Pancreas (tissue), 10 donors: Measurements from ENCODE around the gene DSC1. TPM values are rescaled to one million over a fixed set of nuclear protein-coding genes. Genes with fewer than 3 reads are reported as not detected.
A peak's percentile ranks its signal among the peaks of the same experiment; 100 is the strongest.

Source experiments
- ATAC-seq, 4 donors: fragments of 200-7000 bp; cut with Tn5 transposase; one replicate each; pipeline versions ENCODE4 v1.8.0 to v1.9.1; 2020; ENCODE audit warnings: mild to moderate bottlenecking in 4 of 4, moderate library complexity in 4 of 4
- DNase-seq, 6 donors: peaks; one replicate each; pipeline ENCODE4 v3.0.0-alpha.2; 2020
- FAIRE-seq: peaks from 2 replicates; lab custom pipeline; 2012; peaks lifted over from hg19 to GRCh38; lab: Jason Lieb, UNC
- H3K27ac ChIP-seq, 4 donors: fragments of 200-600 bp; sonication (generic); 1 replicate in 3 of 4; 2 replicates in 1 of 4; pipeline versions ENCODE4 v1.5.0 to v1.8.0; 2020
- H3K27me3 ChIP-seq, 4 donors: fragments of 200-600 bp; one replicate each; pipeline ENCODE4 v1.8.0; 2021
- H3K36me3 ChIP-seq, 3 donors: fragments of 200-600 bp; sonication (generic) in 1 of 3; one replicate each; pipeline versions ENCODE4 v1.5.0 to v1.8.0; 2020 to 2021
- H3K4me1 ChIP-seq, 3 donors: fragments of 200-600 bp; one replicate each; pipeline ENCODE4 v1.8.0; 2021
- H3K4me3 ChIP-seq, 4 donors: fragments of 200-600 bp; sonication (generic) in 2 of 4; one replicate each; pipeline versions ENCODE4 v1.5.0 to v1.8.0; 2020 to 2021
- H3K9me3 ChIP-seq, 4 donors: fragments of 200-600 bp; one replicate each; pipeline ENCODE4 v1.8.0; 2021
- WGBS, 2 donors: extraction: QIAGEN DNeasy Blood & Tissue Kit; methylation state at CpG; one replicate each; pipeline ENCODE4 v1.1.7; 2013; 5-methylcytosine and 5-hydroxymethylcytosine counted together
- intact Hi-C, 3 donors: fragments of 100-400 bp; cut with DNase I; formaldehyde crosslinking; loops; one replicate each; pipeline versions ENCODE4 v1.11.1 to v1.14.2; 2022
- polyA plus RNA-seq, 2 donors: library from polyadenylated mRNA; stranded (reverse); fragments of 200-250 nt; gene quantifications; one replicate each; pipeline ENCODE4 v1.2.3, GENCODE V29; 2013
- total RNA-seq, 6 donors: library from RNA; stranded (reverse); fragmentation: NEBNext Ultra II Directional in 4 of 6; extraction: Animal tissue kit (Norgen Biotek cat#: 25700) in 4 of 6; gene quantifications; one replicate each; pipeline versions ENCODE4 v1.2.1 to v1.2.4, GENCODE V29; 2021 to 2023
- TF ChIP-seq, protein P1 (sequence below), 4 donors: fragments of 200-600 bp; sonication (generic) in 3 of 4; IDR thresholded peaks; one replicate each; pipeline versions ENCODE4 v1.5.0 to v1.8.0; 2021; ENCODE audit warnings: antibody characterized with exemption in 4 of 4
- donor health status: healthy with polysubstance abuse.
- donor health status: DM: no; HTN: no; CAD: no; lungs with moderate emphysema.
- donor health status: DM: no; HTN: no; CAD: no.
- donor health status: control.
- donor health status: control.
- donor health status: Bipolar disorder and iron deficiency.
- donor health status: DM: yes; HTN: yes; CAD: no.
- donor health status: DM: no; HTN: no; CAD: no.
- donor health status: DM: no; HTN: no; CAD: no.
- donor health status: DM: yes; HTN: yes; CAD: no.

Gene DSC1
- total and polyA plus RNA-seq, 8 donors, result not detected

DNA sequence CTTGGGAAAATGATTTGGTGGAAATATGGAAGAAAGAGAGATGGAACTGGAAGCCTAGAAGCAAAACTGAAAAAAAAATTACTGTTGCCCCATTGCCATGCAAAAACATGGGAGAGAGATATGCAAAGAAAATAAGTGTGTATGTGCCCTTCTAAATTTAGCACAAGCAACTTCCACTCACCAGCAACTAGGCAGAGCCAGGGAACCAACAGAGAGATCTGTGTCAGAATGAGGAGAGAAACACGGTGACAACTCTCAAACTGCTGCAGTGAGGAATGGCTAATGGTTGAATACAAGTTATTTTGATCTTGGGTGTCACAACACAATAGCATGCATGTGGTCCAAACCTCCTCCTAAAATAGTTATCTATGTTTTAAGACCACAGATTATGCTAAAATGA, 71.3 kb downstream of the DSC1 start:
- no peaks in the 10 kb centered on the region for H3K4me1 ChIP-seq
- FAIRE-seq, result no peak
- no peaks in the 10 kb centered on the region for H3K27me3 ChIP-seq
- H3K27ac ChIP-seq, result no peak overlapping the region
- WGBS, 2 donors, result 70 to 88% methylated on average over 1 of the region's 1 CpG
- H3K36me3 ChIP-seq, result peaks cover 0 to 25% (median 8%) of the 10 kb centered on the region in 3 donors
- TF ChIP-seq, protein P1, sequence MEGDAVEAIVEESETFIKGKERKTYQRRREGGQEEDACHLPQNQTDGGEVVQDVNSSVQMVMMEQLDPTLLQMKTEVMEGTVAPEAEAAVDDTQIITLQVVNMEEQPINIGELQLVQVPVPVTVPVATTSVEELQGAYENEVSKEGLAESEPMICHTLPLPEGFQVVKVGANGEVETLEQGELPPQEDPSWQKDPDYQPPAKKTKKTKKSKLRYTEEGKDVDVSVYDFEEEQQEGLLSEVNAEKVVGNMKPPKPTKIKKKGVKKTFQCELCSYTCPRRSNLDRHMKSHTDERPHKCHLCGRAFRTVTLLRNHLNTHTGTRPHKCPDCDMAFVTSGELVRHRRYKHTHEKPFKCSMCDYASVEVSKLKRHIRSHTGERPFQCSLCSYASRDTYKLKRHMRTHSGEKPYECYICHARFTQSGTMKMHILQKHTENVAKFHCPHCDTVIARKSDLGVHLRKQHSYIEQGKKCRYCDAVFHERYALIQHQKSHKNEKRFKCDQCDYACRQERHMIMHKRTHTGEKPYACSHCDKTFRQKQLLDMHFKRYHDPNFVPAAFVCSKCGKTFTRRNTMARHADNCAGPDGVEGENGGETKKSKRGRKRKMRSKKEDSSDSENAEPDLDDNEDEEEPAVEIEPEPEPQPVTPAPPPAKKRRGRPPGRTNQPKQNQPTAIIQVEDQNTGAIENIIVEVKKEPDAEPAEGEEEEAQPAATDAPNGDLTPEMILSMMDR (IDR thresholded peaks at IDR 0.05), result no peak
- intact Hi-C loops, result no loop called here
- H3K4me3 ChIP-seq, result no peak overlapping the region
- DNase-seq, result no peak
- H3K9me3 ChIP-seq, result no peaks in the 10 kb centered on the region
- ATAC-seq, result no peak

GRCh38 chr18:31088532-31088931, 74.1 kb downstream of the DSC1 start:
- no peak overlapping the region for H3K4me3 ChIP-seq
- H3K36me3 ChIP-seq, result peaks cover 0 to 35% (median 8%) of the 10 kb centered on the region in 3 donors
- no peaks in the 10 kb centered on the region for H3K4me1 ChIP-seq
- ATAC-seq (no peak), FAIRE-seq (no peak), DNase-seq (no peak)
- H3K9me3 ChIP-seq, result no peaks in the 10 kb centered on the region
- no peaks in the 10 kb centered on the region for H3K27me3 ChIP-seq
- 94 to 96% methylated on average over 3 of the region's 3 CpGs for WGBS, 2 donors
- intact Hi-C loops, result no loop called here
- H3K27ac ChIP-seq, result no peak overlapping the region
- TF ChIP-seq, protein P1 (IDR thresholded peaks at IDR 0.05), result no peak

GRCh38 chr18:31079973-31080372, 82.7 kb downstream of the DSC1 start:
- intact Hi-C loops, result no loop called here
- H3K27ac ChIP-seq, result no peak overlapping the region
- no peaks in the 10 kb centered on the region for H3K4me1 ChIP-seq
- 92 to 95% methylated on average over 3 of the region's 3 CpGs for WGBS, 2 donors
- H3K27me3 ChIP-seq, result no peaks in the 10 kb centered on the region
- H3K4me3 ChIP-seq, result no peak overlapping the region
- H3K36me3 ChIP-seq, result peaks cover 0 to 26% (median 10%) of the 10 kb centered on the region in 3 donors
- no peak for FAIRE-seq
- peak in 1 of 4 donors; percentile 29 for ATAC-seq
- H3K9me3 ChIP-seq, result no peaks in the 10 kb centered on the region
- TF ChIP-seq, protein P1 (IDR thresholded peaks at IDR 0.05), result no peak
- DNase-seq, result no peak

Other genes starting within 250 kb of the DSC1 start
- under 1 TPM in 5 of 6 donors, not detected in 1; 0.04 to 0.12 (median 0.09) TPM for gene DSC3, start 120.1 kb downstream of the DSC1 start, total RNA-seq
- gene DSC3, start 120.1 kb downstream of the DSC1 start, polyA plus RNA-seq, result under 1 TPM; 0.04 to 0.05 TPM
- 10 to 100 TPM in 4 of 6 donors, 1 to 10 TPM in 2; 8.8 to 30.3 (median 11.9) TPM for gene DSC2, start 60.4 kb downstream of the DSC1 start, total RNA-seq
- 1 to 10 TPM; 2.7 to 5.9 TPM for gene DSC2, start 60.4 kb downstream of the DSC1 start, polyA plus RNA-seq
- not detected for gene DSG1, start 155.3 kb upstream of the DSC1 start, total RNA-seq
- under 1 TPM in 1 of 2 donors, not detected in 1; 0.05 TPM for gene DSG1, start 155.3 kb upstream of the DSC1 start, polyA plus RNA-seq
- gene DSG4, start 213.9 kb upstream of the DSC1 start, total RNA-seq, result not detected
- not detected for gene DSG4, start 213.9 kb upstream of the DSC1 start, polyA plus RNA-seq